Measurements from ENCODE around the gene POLR1D.
"Not testable (repeated sequence)": the region's sequence is repeated elsewhere in the genome, so short reads cannot be mapped to it uniquely, and the experiment has no call there.

Gene POLR1D

GRCh38 chr13:27624071-27624470, 2.4 kb downstream of the POLR1D start:
- peak overlapping the region; percentile 97; the same call in 1 of the 2 replicates for H3K27ac ChIP-seq
- TF ChIP-seq CTCF (conservative IDR thresholded peaks at IDR 0.05): no peak

- TF ChIP-seq CTCF (conservative IDR thresholded peaks at IDR 0.05): no peak
- H3K27ac ChIP-seq: peak overlapping the region; percentile 97; the same call in 1 of the 2 replicates
These were observed 4.1 kb downstream of the POLR1D start for GRCh38 chr13:27625839-27626238.

GRCh38 chr13:27627380-27627779, 5.7 kb downstream of the POLR1D start:
- no peak overlapping the region for H3K27ac ChIP-seq
- no peak for TF ChIP-seq CTCF (conservative IDR thresholded peaks at IDR 0.05)

- H3K27ac ChIP-seq: peak overlapping the region; percentile 8; the same call in 1 of the 2 replicates
- no peak for TF ChIP-seq CTCF (conservative IDR thresholded peaks at IDR 0.05)
These were observed 6.4 kb downstream of the POLR1D start for GRCh38 chr13:27628081-27628480.

- H3K27ac ChIP-seq: not testable (repeated sequence)
These were observed 7.1 kb downstream of the POLR1D start for GRCh38 chr13:27628766-27629165.

- H3K27ac ChIP-seq: no peak overlapping the region
- TF ChIP-seq CTCF (conservative IDR thresholded peaks at IDR 0.05): no peak
These were observed 9.5 kb downstream of the POLR1D start for GRCh38 chr13:27631156-27631555.

GRCh38 chr13:27631665-27632064, 10.0 kb downstream of the POLR1D start:
- no peak for TF ChIP-seq CTCF (conservative IDR thresholded peaks at IDR 0.05)
- no peak overlapping the region for H3K27ac ChIP-seq

- TF ChIP-seq CTCF (conservative IDR thresholded peaks at IDR 0.05): no peak
- no peak overlapping the region for H3K27ac ChIP-seq
These were observed 10.5 kb downstream of the POLR1D start for GRCh38 chr13:27632214-27632613.

Data from VCaP (cell line).